GM12873 (cell line): Measurements from ENCODE around the gene RAB36.

Source experiments
- CTCF ChIP-seq: IDR thresholded peaks from 2 replicates; pipeline ENCODE4 v1.5.1; 2012; ENCODE audit warnings: low read depth, mild to moderate bottlenecking, moderate library complexity, low read length, control low read depth; ENCODE audit not compliant: insufficient read depth; ENCODE audit errors: missing control alignments

The RAB36 gene

GRCh38 chr22:23153994-23154393 lies 8.7 kb downstream of the RAB36 start:
- TF ChIP-seq CTCF = no peak

DNA sequence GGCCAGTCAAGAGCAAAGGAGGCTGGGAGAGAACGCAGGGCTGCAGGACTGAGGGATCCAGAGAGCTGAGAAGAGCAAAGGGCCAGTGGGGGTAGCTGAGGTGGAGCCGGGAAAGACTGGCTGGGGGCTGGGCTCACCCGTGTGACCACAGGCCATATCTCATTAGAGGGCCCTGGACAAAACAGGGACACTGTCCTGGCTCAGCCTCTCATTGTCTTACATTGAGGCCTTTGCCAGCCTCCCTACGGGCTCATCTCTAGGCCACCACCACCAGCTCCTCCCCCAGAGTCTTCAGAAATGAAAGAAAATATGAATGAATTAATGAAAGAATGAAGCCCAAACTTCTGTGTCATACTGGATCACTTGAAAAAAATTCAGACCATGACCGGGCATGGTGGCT lies 9.2 kb downstream of the RAB36 start:
- TF ChIP-seq CTCF = no peak

- TF ChIP-seq CTCF = no peak
Measured at GRCh38 chr22:23155143-23155542, 9.9 kb downstream of the RAB36 start.

DNA sequence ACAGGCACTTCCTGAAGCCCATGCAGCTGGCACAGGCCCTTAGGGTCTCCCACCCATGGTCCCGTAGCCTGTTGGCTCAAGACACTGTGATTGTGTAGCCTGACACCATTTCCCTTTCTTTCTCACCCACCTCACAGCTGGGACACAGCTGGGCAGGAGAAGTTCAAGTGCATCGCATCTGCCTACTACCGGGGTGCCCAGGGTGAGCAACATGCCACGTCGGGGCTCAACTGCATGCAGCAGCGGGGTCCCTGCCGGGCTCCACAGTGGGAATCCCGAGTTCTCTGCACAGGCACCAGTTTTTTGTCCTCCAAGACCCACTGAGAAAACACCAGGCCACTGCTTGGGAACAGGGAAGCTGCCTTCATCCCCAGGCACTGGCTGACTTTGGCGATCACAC lies 10.6 kb downstream of the RAB36 start:
- no peak for TF ChIP-seq CTCF

GRCh38 chr22:23156286-23156685 lies 11.0 kb downstream of the RAB36 start:
- TF ChIP-seq CTCF = no peak

DNA sequence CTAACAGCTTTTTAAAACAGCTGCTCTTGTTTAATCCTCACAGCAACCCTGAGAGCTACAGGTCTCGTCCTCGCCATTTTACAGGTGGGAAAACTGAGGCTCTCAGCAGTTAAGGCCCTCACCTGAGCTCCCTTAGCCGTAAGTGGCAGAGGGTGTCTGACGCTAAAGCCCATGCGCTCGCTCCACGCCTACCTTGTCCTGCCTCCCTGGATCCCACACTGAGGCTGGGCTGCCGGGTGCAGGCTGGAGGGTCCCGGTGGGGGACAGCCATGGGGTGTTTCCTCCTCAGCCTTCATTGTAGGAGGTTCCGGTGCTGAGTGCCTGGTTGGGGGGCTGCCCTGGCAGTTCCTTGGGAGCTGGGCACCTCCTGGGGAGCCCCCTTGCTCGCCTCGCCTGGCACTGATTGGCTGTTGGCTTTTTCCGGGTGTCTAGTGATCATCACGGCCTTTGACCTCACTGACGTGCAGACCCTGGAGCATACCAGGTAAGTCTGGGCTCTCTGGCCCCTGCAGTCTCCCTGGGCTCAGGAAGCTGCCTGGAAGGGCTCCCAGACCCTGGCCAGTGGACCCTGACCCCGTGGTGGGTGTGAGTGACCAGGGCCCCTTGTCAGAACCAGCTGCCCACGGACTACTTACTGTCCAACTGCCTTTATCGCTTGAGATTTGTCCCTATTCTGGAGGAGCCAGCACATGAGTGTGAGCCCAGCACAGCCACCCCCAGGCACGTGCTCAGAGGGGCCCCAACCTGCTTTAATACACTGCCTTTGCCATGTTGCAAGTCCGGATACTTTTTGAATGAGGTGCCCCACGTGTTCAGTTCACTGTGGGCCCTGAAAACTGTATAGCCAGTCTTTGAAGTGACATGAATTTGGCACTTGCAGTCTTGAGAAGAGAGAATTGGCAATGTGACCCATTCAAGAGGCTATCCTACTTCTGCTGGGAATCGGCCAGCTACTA lies 12.6 kb downstream of the RAB36 start:
- TF ChIP-seq CTCF = no peak

GRCh38 chr22:23158516-23159290 lies 13.4 kb downstream of the RAB36 start:
- TF ChIP-seq CTCF = no peak
